Skeletal muscle satellite cell (primary cell): ENCODE data around the gene NUP188.

Experiments
- H3K27me3 ChIP-seq: 2 replicates; pipeline ENCODE4 v1.7.0; 2013; ENCODE audit warnings: low read length; ENCODE audit not compliant: control insufficient read depth, insufficient read depth
- H3K36me3 ChIP-seq: 2 replicates; pipeline ENCODE4 v1.7.0; 2013; ENCODE audit warnings: mild to moderate bottlenecking, control low read depth, low read length; ENCODE audit not compliant: insufficient read depth
- H3K4me1 ChIP-seq: 2 replicates; pipeline ENCODE4 v1.7.0; 2013; ENCODE audit warnings: low read length; ENCODE audit not compliant: control insufficient read depth, insufficient read depth
- H3K4me2 ChIP-seq: 2 replicates; pipeline ENCODE4 v1.7.0; 2013; ENCODE audit warnings: mild to moderate bottlenecking, low read length
- H3K4me3 ChIP-seq: 2 replicates; pipeline ENCODE4 v1.7.0; 2013; ENCODE audit warnings: low read length
- H3K9ac ChIP-seq: 2 replicates; pipeline ENCODE4 v1.7.0; 2013; ENCODE audit warnings: mild to moderate bottlenecking, low read depth, low read length, moderate library complexity
- H3K9me3 ChIP-seq: replicated peaks from 2 replicates; pipeline ENCODE4 v1.7.0; 2013; ENCODE audit warnings: mild to moderate bottlenecking, control low read depth, low read length

Gene NUP188

GRCh38 chr9:128917151-128917849 lies 30.2 kb upstream of the NUP188 start:
- Histone ChIP-seq H3K36me3 (peaks cover 54% of the 10 kb centered on the region), H3K9me3 (no peaks in the 10 kb centered on the region), H3K4me3 (no peak overlapping the region), H3K4me2 (peak overlapping the region; percentile 46), H3K4me1 (peaks cover 83% of the 10 kb centered on the region), H3K27me3 (no peaks in the 10 kb centered on the region), H3K9ac (peak overlapping the region; percentile 63)

- H3K4me2 ChIP-seq = no peak overlapping the region
- peaks cover 44% of the 10 kb centered on the region for H3K36me3 ChIP-seq
- no peak overlapping the region for H3K9ac ChIP-seq
- H3K27me3 ChIP-seq = no peaks in the 10 kb centered on the region
- no peak overlapping the region for H3K4me3 ChIP-seq
- no peaks in the 10 kb centered on the region for H3K9me3 ChIP-seq
- peaks cover 73% of the 10 kb centered on the region for H3K4me1 ChIP-seq
Observed at GRCh38 chr9:128918921-128919320, 28.6 kb upstream of the NUP188 start.

- Histone ChIP-seq H3K36me3 (peaks cover 37% of the 10 kb centered on the region), H3K27me3 (no peaks in the 10 kb centered on the region), H3K4me1 (peaks cover 67% of the 10 kb centered on the region), H3K9ac (no peak overlapping the region), H3K9me3 (no peaks in the 10 kb centered on the region), H3K4me2 (no peak overlapping the region), H3K4me3 (no peak overlapping the region)
Observed at GRCh38 chr9:128919402-128920089, 28.0 kb upstream of the NUP188 start.

GRCh38 chr9:128920381-128921058 lies 27.0 kb upstream of the NUP188 start, which contains the start of gene PHYHD1:
Gene PHYHD1 (plus strand): TSS chr9:128920982. CDS start chr9:128922324, 1,342 bp downstream.
- Histone ChIP-seq H3K4me3 (peak within 1 kb of the TSS; percentile 57), H3K9ac (peak within 1 kb of the TSS; percentile 59)

GRCh38 chr9:128921881-128922763 lies 25.4 kb upstream of the NUP188 start:
- Histone ChIP-seq H3K36me3 (peaks cover 19% of the 10 kb centered on the region), H3K4me2 (peak overlapping the region; percentile 33), H3K27me3 (no peaks in the 10 kb centered on the region), H3K4me3 (peak overlapping the region; percentile 57), H3K4me1 (peaks cover 44% of the 10 kb centered on the region), H3K9ac (peak overlapping the region; percentile 59), H3K9me3 (no peaks in the 10 kb centered on the region)

More at GRCh38 chr9:128920381-128921058, 27.0 kb upstream of the NUP188 start, which contains the start of gene PHYHD1:
- H3K4me1 ChIP-seq = peaks cover 60% of the 10 kb centered on the region
- no peaks in the 10 kb centered on the region for H3K27me3 ChIP-seq
- no peaks in the 10 kb centered on the region for H3K9me3 ChIP-seq
- H3K4me2 ChIP-seq = peak within 1 kb of the TSS; percentile 33
- peaks cover 32% of the 10 kb centered on the region for H3K36me3 ChIP-seq

GRCh38 chr9:128923493-128923883 lies 24.0 kb upstream of the NUP188 start:
- Histone ChIP-seq H3K4me1 (peaks cover 38% of the 10 kb centered on the region), H3K9me3 (no peaks in the 10 kb centered on the region), H3K4me2 (no peak overlapping the region), H3K4me3 (no peak overlapping the region), H3K27me3 (no peaks in the 10 kb centered on the region), H3K36me3 (peaks cover 8% of the 10 kb centered on the region), H3K9ac (no peak overlapping the region)

GRCh38 chr9:128927731-128928411 lies 19.6 kb upstream of the NUP188 start:
- Histone ChIP-seq H3K9me3 (no peaks in the 10 kb centered on the region), H3K4me2 (no peak overlapping the region), H3K9ac (no peak overlapping the region), H3K4me1 (peaks cover under 1% of the 10 kb centered on the region), H3K4me3 (no peak overlapping the region), H3K36me3 (no peaks in the 10 kb centered on the region), H3K27me3 (no peaks in the 10 kb centered on the region)

GRCh38 chr9:128928624-128929023 lies 18.9 kb upstream of the NUP188 start:
- Histone ChIP-seq H3K4me2 (no peak overlapping the region), H3K27me3 (no peaks in the 10 kb centered on the region), H3K36me3 (no peaks in the 10 kb centered on the region), H3K4me3 (no peak overlapping the region), H3K9me3 (no peaks in the 10 kb centered on the region), H3K4me1 (no peaks in the 10 kb centered on the region), H3K9ac (no peak overlapping the region)

GRCh38 chr9:128929560-128929959 lies 17.9 kb upstream of the NUP188 start:
- no peaks in the 10 kb centered on the region for H3K27me3 ChIP-seq
- H3K36me3 ChIP-seq = no peaks in the 10 kb centered on the region
- H3K4me3 ChIP-seq = no peak overlapping the region
- no peaks in the 10 kb centered on the region for H3K4me1 ChIP-seq
- H3K9ac ChIP-seq = no peak overlapping the region
- H3K9me3 ChIP-seq = no peaks in the 10 kb centered on the region
- no peak overlapping the region for H3K4me2 ChIP-seq

- Histone ChIP-seq H3K36me3 (no peaks in the 10 kb centered on the region), H3K9me3 (no peaks in the 10 kb centered on the region), H3K27me3 (no peaks in the 10 kb centered on the region), H3K4me2 (no peak overlapping the region), H3K4me1 (no peaks in the 10 kb centered on the region), H3K9ac (no peak overlapping the region), H3K4me3 (no peak overlapping the region)
Observed at GRCh38 chr9:128933731-128934130, 13.8 kb upstream of the NUP188 start.
